NCI-H446 treated with DMSO at 0.1 percent for 48 hours (cell line): ENCODE results near the gene ARID5B.
A peak's percentile ranks its signal among the peaks of the same experiment; 100 is the strongest.
"Not testable (repeated sequence)": the region's sequence is repeated elsewhere in the genome, so short reads cannot be mapped to it uniquely, and the experiment has no call there.

Experiments used
- DNase-seq: peaks from one replicate; lab custom pipeline; 2025; lab: John Stamatoyannopoulos, UW

Gene ARID5B

GRCh38 chr10:61900829-61901792 lies at the start of gene ARID5B:
Gene ARID5B (plus strand): TSS chr10:61901699. CDS start chr10:61901710, 11 bp downstream.
- peak; percentile 26 for DNase-seq

- no peak for DNase-seq
Measured at GRCh38 chr10:61852261-61852660, 49.2 kb upstream of the ARID5B start.

- DNase-seq, result no peak
Measured at GRCh38 chr10:61855771-61856170, 45.7 kb upstream of the ARID5B start.

GRCh38 chr10:61857746-61858145 lies 43.8 kb upstream of the ARID5B start:
- DNase-seq, result no peak

GRCh38 chr10:61859786-61860185 lies 41.7 kb upstream of the ARID5B start:
- no peak for DNase-seq

GRCh38 chr10:61860964-61861758 lies 40.3 kb upstream of the ARID5B start:
- no peak for DNase-seq

- DNase-seq, result no peak
Measured at GRCh38 chr10:61863981-61864380, 37.5 kb upstream of the ARID5B start.

- DNase-seq, result no peak
Measured at GRCh38 chr10:61866700-61867368, 34.7 kb upstream of the ARID5B start.

GRCh38 chr10:61867374-61867773 lies 34.1 kb upstream of the ARID5B start:
- DNase-seq, result not testable (repeated sequence)

- DNase-seq, result not testable (repeated sequence)
Measured at GRCh38 chr10:61867817-61868216, 33.7 kb upstream of the ARID5B start.

- no peak for DNase-seq
Measured at GRCh38 chr10:61869041-61869675, 32.3 kb upstream of the ARID5B start.

GRCh38 chr10:61869774-61870525 lies 31.5 kb upstream of the ARID5B start:
- no peak for DNase-seq

GRCh38 chr10:61870526-61870895 lies 31.0 kb upstream of the ARID5B start:
- no peak for DNase-seq

- no peak for DNase-seq
Measured at GRCh38 chr10:61871487-61871886, 30.0 kb upstream of the ARID5B start.

GRCh38 chr10:61877887-61878739 lies 23.4 kb upstream of the ARID5B start:
- no peak for DNase-seq

GRCh38 chr10:61878740-61879068 lies 22.8 kb upstream of the ARID5B start:
- DNase-seq, result no peak

- DNase-seq, result no peak
Measured at GRCh38 chr10:61882621-61883370, 18.7 kb upstream of the ARID5B start.

- no peak for DNase-seq
Measured at GRCh38 chr10:61883371-61884025, 18.0 kb upstream of the ARID5B start.

GRCh38 chr10:61887772-61888171 lies 13.7 kb upstream of the ARID5B start:
- no peak for DNase-seq
